ENCODE results near the gene SPO11. TPM values are rescaled to one million over a fixed set of nuclear protein-coding genes. Genes with fewer than 3 reads are reported as not detected.
A peak's percentile ranks its signal among the peaks of the same experiment; 100 is the strongest.

SPO11 gene
- total RNA-seq, 1 donor from 2014 or later: not detected

GRCh38 chr20:57351042-57351783, 21.6 kb downstream of the SPO11 start, which contains the start of gene RAE1:
TSS of gene RAE1 (plus strand) at chr20:57351255. CDS start at chr20:57354039, 2,784 bp downstream.
- Histone ChIP-seq H3K27ac (replicated peaks) (peak within 1 kb of the TSS; percentile 87), H3K4me1 (peaks cover 16% of the 10 kb centered on the region), H3K36me3 (no peaks in the 10 kb centered on the region), H3K27me3 (ENCODE audit: low read depth) (no peaks in the 10 kb centered on the region), H3K4me3 (peak within 1 kb of the TSS; percentile 97), H3K9me3 (replicated peaks) (no peaks in the 10 kb centered on the region)
- TF ChIP-seq, protein P1, sequence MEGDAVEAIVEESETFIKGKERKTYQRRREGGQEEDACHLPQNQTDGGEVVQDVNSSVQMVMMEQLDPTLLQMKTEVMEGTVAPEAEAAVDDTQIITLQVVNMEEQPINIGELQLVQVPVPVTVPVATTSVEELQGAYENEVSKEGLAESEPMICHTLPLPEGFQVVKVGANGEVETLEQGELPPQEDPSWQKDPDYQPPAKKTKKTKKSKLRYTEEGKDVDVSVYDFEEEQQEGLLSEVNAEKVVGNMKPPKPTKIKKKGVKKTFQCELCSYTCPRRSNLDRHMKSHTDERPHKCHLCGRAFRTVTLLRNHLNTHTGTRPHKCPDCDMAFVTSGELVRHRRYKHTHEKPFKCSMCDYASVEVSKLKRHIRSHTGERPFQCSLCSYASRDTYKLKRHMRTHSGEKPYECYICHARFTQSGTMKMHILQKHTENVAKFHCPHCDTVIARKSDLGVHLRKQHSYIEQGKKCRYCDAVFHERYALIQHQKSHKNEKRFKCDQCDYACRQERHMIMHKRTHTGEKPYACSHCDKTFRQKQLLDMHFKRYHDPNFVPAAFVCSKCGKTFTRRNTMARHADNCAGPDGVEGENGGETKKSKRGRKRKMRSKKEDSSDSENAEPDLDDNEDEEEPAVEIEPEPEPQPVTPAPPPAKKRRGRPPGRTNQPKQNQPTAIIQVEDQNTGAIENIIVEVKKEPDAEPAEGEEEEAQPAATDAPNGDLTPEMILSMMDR (IDR thresholded peaks at IDR 0.05; ENCODE audit: borderline replicate concordance): no peak
- peak; percentile 89 for DNase-seq
- intact Hi-C loops (cut with micrococcal nuclease): no loop called here

GRCh38 chr20:57352305-57352704, 22.7 kb downstream of the SPO11 start:
- Histone ChIP-seq H3K27me3 (ENCODE audit: low read depth) (no peaks in the 10 kb centered on the region), H3K36me3 (no peaks in the 10 kb centered on the region), H3K9me3 (replicated peaks) (no peaks in the 10 kb centered on the region), H3K4me3 (peak overlapping the region; percentile 97), H3K27ac (replicated peaks) (no peak overlapping the region), H3K4me1 (peaks cover 16% of the 10 kb centered on the region)
- DNase-seq: no peak
- TF ChIP-seq, protein P1 (IDR thresholded peaks at IDR 0.05; ENCODE audit: borderline replicate concordance): no peak
- intact Hi-C loops (cut with micrococcal nuclease): no loop called here

DNA sequence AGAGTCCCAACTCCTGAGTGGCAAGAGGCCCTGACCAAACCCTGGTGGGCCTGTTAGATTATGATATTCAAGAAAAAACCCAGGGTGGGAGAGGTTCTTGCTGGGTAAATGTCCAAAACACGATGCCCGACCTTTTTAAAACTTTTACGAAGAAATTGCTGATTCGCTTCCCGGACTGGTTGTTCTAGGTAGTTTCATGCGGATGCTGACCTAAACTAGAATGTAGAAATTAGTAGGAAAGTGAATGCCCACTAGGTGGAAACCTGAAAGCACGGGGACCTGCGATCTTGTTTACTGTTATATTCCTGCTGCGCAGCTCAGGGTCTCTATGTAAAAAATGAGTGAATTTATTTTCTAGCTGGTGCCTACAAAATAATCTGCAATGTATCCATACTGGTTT, 23.7 kb downstream of the SPO11 start:
- intact Hi-C loops (cut with micrococcal nuclease): no loop called here
- TF ChIP-seq, protein P1 (IDR thresholded peaks at IDR 0.05; ENCODE audit: borderline replicate concordance): no peak
- H3K27me3 ChIP-seq (ENCODE audit: low read depth): no peaks in the 10 kb centered on the region
- H3K4me3 ChIP-seq: no peak overlapping the region
- DNase-seq: no peak
- no peaks in the 10 kb centered on the region for H3K9me3 ChIP-seq (replicated peaks)
- H3K4me1 ChIP-seq: peaks cover 16% of the 10 kb centered on the region
- H3K27ac ChIP-seq (replicated peaks): no peak overlapping the region
- H3K36me3 ChIP-seq: no peaks in the 10 kb centered on the region

GRCh38 chr20:57361517-57361916, 31.9 kb downstream of the SPO11 start:
- no peaks in the 10 kb centered on the region for H3K4me1 ChIP-seq
- TF ChIP-seq, protein P1 (IDR thresholded peaks at IDR 0.05; ENCODE audit: borderline replicate concordance): no peak
- no peak overlapping the region for H3K4me3 ChIP-seq
- DNase-seq: no peak
- no peaks in the 10 kb centered on the region for H3K9me3 ChIP-seq (replicated peaks)
- no peaks in the 10 kb centered on the region for H3K27me3 ChIP-seq (ENCODE audit: low read depth)
- H3K36me3 ChIP-seq: peaks cover 51% of the 10 kb centered on the region
- intact Hi-C loops (cut with micrococcal nuclease): no loop called here
- H3K27ac ChIP-seq (replicated peaks): no peak overlapping the region

DNA sequence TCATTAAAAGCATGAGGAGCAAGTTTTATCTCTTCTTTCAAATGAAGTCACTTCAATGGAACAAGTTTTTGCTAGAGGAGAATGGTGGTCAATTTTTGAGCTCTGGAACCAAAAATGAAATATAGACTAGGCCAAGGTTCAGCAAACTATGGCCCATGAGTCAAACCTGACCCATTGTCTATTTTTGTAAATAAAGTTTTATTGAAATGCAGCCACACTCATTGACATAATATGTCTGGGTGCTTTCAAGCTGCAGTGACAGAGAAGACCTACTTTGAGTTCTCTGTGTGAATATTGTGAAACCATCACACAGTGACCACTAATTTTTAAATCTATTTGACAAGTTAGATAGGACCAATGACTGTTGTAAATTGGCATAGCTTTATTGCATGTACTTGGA, 34.8 kb downstream of the SPO11 start:
- Histone ChIP-seq H3K4me3 (no peak overlapping the region), H3K36me3 (peaks cover 80% of the 10 kb centered on the region), H3K9me3 (replicated peaks) (no peaks in the 10 kb centered on the region), H3K27me3 (ENCODE audit: low read depth) (no peaks in the 10 kb centered on the region), H3K27ac (replicated peaks) (no peak overlapping the region), H3K4me1 (no peaks in the 10 kb centered on the region)
- TF ChIP-seq, protein P1 (IDR thresholded peaks at IDR 0.05; ENCODE audit: borderline replicate concordance): no peak
- DNase-seq: no peak
- intact Hi-C loops (cut with micrococcal nuclease): no loop called here

All from left ventricle myocardium inferior (tissue), 1 donor.